ENCODE data around the gene CADPS. TPM values are rescaled to one million over a fixed set of nuclear protein-coding genes. Genes with fewer than 3 reads are reported as not detected.

Gene CADPS
- polyA plus RNA-seq, 1 donor from 2014 or later = 118 TPM

- Histone ChIP-seq H3K27ac (ENCODE audit: low read length) (no peak overlapping the region), H3F3A (ENCODE audit: insufficient read depth, low read length, poor library complexity, severe bottlenecking) (no peaks in the 10 kb centered on the region), H3K79me2 (replicated peaks; ENCODE audit: insufficient read depth, low read length) (no peaks in the 10 kb centered on the region), H3K4me2 (ENCODE audit: low read length) (no peak overlapping the region), H3K9ac (ENCODE audit: low read length) (no peak overlapping the region), H3K9me2 (ENCODE audit: insufficient read depth, low read length) (no peaks in the 10 kb centered on the region), H3K27me3 (ENCODE audit: insufficient read depth, low read depth, low read length) (no peaks in the 10 kb centered on the region), H4K20me1 (ENCODE audit: insufficient read depth) (no peaks in the 10 kb centered on the region), H3K36me3 (ENCODE audit: insufficient read depth, low read length) (no peaks in the 10 kb centered on the region), H2AFZ (ENCODE audit: low read depth, low read length) (no peak overlapping the region), H3K9me3 (ENCODE audit: low read length) (no peaks in the 10 kb centered on the region), H3K4me3 (ENCODE audit: low read length) (peak overlapping the region; percentile 6)
- TF ChIP-seq MXI1 (conservative IDR thresholded peaks at IDR 0.05; ENCODE audit: poor library complexity, severe bottlenecking) (no peak), CTCF (IDR thresholded peaks at IDR 0.05; ENCODE audit: poor library complexity, severe bottlenecking) (no peak), REST (IDR thresholded peaks at IDR 0.05; ENCODE audit: borderline replicate concordance) (no peak), EZH2 (IDR thresholded peaks at IDR 0.05; ENCODE audit: borderline replicate concordance, insufficient read depth, low read length, poor library complexity, severe bottlenecking) (no peak), RAD21 (conservative IDR thresholded peaks at IDR 0.05) (no peak), EP300 (conservative IDR thresholded peaks at IDR 0.05; ENCODE audit: poor library complexity, severe bottlenecking) (no peak), POLR2AphosphoS5 (IDR thresholded peaks at IDR 0.05) (no peak)
Measured at GRCh38 chr3:62708638-62709373, 166.4 kb downstream of the CADPS start.

GRCh38 chr3:62705721-62706120, 169.5 kb downstream of the CADPS start:
- Histone ChIP-seq H3K36me3 (ENCODE audit: insufficient read depth, low read length) (no peaks in the 10 kb centered on the region), H3K4me2 (ENCODE audit: low read length) (no peak overlapping the region), H3K9me3 (ENCODE audit: low read length) (no peaks in the 10 kb centered on the region), H4K20me1 (ENCODE audit: insufficient read depth) (no peaks in the 10 kb centered on the region), H2AFZ (ENCODE audit: low read depth, low read length) (no peak overlapping the region), H3K4me3 (ENCODE audit: low read length) (no peak overlapping the region), H3K27me3 (ENCODE audit: insufficient read depth, low read depth, low read length) (no peaks in the 10 kb centered on the region), H3K9ac (ENCODE audit: low read length) (no peak overlapping the region), H3K9me2 (ENCODE audit: insufficient read depth, low read length) (no peaks in the 10 kb centered on the region), H3K79me2 (replicated peaks; ENCODE audit: insufficient read depth, low read length) (no peaks in the 10 kb centered on the region), H3K27ac (ENCODE audit: low read length) (no peak overlapping the region), H3F3A (ENCODE audit: insufficient read depth, low read length, poor library complexity, severe bottlenecking) (no peaks in the 10 kb centered on the region)
- TF ChIP-seq EP300 (conservative IDR thresholded peaks at IDR 0.05; ENCODE audit: poor library complexity, severe bottlenecking) (no peak), POLR2AphosphoS5 (IDR thresholded peaks at IDR 0.05) (no peak), MXI1 (conservative IDR thresholded peaks at IDR 0.05; ENCODE audit: poor library complexity, severe bottlenecking) (no peak)

All from neural cell (in vitro differentiated cells).